HepG2 (cell line): Measurements from ENCODE around the gene ZFR. TPM values are rescaled to one million over a fixed set of nuclear protein-coding genes. Genes with fewer than 3 reads are reported as not detected.

Source experiments
- ATAC-seq: fragments of 200-7000 bp; cut with Tn5 transposase; 3 replicates; pipeline ENCODE4 v1.9.1; 2020; ENCODE audit warnings: mild to moderate bottlenecking, moderate library complexity
- BruUV-seq: library from RNA; stranded (reverse); fragments of 400-500 nt; replicated peaks from 2 replicates; lab custom pipeline; 2021; lab: Mats Ljungman, UMichigan
- CTCF ChIA-PET: fragments of 300-600 bp; formaldehyde crosslinking; extraction: SDS; loops from one replicate; lab custom pipeline; 2021; ENCODE audit warnings: low total read pairs, inconsistent platforms, low intra/inter-chr PET ratio; lab: Yijun Ruan, JAX
- POLR2A ChIA-PET: fragments of 350-600 bp; sonication (Branson Sonifier 250); formaldehyde crosslinking; loops from one replicate; lab custom pipeline; 2020; ENCODE audit warnings: antibody characterized with exemption, inconsistent platforms; lab: Yijun Ruan, JAX
- DNase-seq: peaks from one replicate; pipeline ENCODE4 v3.0.0-alpha.2; 2015; ENCODE audit warnings: low spot score
- FAIRE-seq: peaks from 3 replicates; lab custom pipeline; 2011; peaks lifted over from hg19 to GRCh38; lab: Jason Lieb, UNC
- H2AFZ ChIP-seq: one replicate; pipeline ENCODE4 v1.6.1; 2011; ENCODE audit warnings: low read length, inconsistent platforms
- H3K27ac ChIP-seq: fragments of 300-600 bp; 3 replicates; pipeline ENCODE4 v1.8.0; 2011; ENCODE audit warnings: mixed run types, mild to moderate bottlenecking, mixed read lengths, low read length, inconsistent platforms; ENCODE audit not compliant: insufficient read depth; ENCODE audit errors: extremely low read length
- H3K27me3 ChIP-seq, 2 experiments: fragments of 200-600 bp in 1 of 2; 2 replicates in 1 of 2; 3 replicates in 1 of 2; pipeline versions ENCODE4 v1.6.0 to v1.8.0; 2011; ENCODE audit warnings: low read length in 2 of 2, mild to moderate bottlenecking in 2 of 2, moderate library complexity in 2 of 2, inconsistent platforms in 1 of 2; ENCODE audit not compliant: insufficient read depth in 2 of 2, control insufficient read depth in 1 of 2
- H3K36me3 ChIP-seq, 2 experiments: fragments of 200-600 bp in 1 of 2; replicated peaks in 1 of 2; 2 replicates in 1 of 2; 3 replicates in 1 of 2; pipeline versions ENCODE4 v1.5.1 to v1.8.0; 2011; ENCODE audit warnings: low read length in 2 of 2, inconsistent platforms in 1 of 2; ENCODE audit not compliant: insufficient read depth in 2 of 2, control insufficient read depth in 1 of 2
- H3K4me1 ChIP-seq: 2 replicates; pipeline ENCODE4 v1.5.1; 2012; ENCODE audit warnings: low read length, inconsistent platforms; ENCODE audit not compliant: insufficient read depth
- H3K4me2 ChIP-seq: 2 replicates; pipeline ENCODE4 v1.6.0; 2011; ENCODE audit warnings: low read depth, low read length, inconsistent platforms
- H3K4me3 ChIP-seq, 3 experiments: fragments of 200-600 bp in 1 of 3; sonication (generic), shearing (Covaris generic) in 1 of 3; replicated peaks in 1 of 3; 2 replicates each; pipeline ENCODE4 v1.5.1; 2011 to 2016; ENCODE audit warnings: low read length in 3 of 3, inconsistent platforms in 2 of 3, low read depth in 2 of 3, mild to moderate bottlenecking in 2 of 3, control low read depth in 1 of 3, mixed read lengths in 1 of 3; ENCODE audit not compliant: insufficient read depth in 1 of 3
- H3K79me2 ChIP-seq: one replicate; pipeline ENCODE4 v1.6.1; 2011; ENCODE audit warnings: low read length, inconsistent platforms; ENCODE audit not compliant: insufficient read depth
- H3K9ac ChIP-seq: 2 replicates; pipeline ENCODE4 v1.6.0; 2011; ENCODE audit warnings: mild to moderate bottlenecking, low read depth, low read length, inconsistent platforms; ENCODE audit not compliant: insufficient read depth
- H3K9me3 ChIP-seq: 2 replicates; pipeline ENCODE4 v1.5.1; 2012; ENCODE audit warnings: mild to moderate bottlenecking, low read length
- H4K20me1 ChIP-seq: 2 replicates; pipeline ENCODE4 v1.6.0; 2011; ENCODE audit warnings: inconsistent platforms, mild to moderate bottlenecking, low read length, moderate library complexity; ENCODE audit not compliant: insufficient read depth
- ASH2L ChIP-seq: fragments of 300-600, 200-600 bp; sonication (generic); IDR thresholded peaks from 2 replicates; pipeline ENCODE4 v1.7.0; 2017; ENCODE audit warnings: low read depth, mild to moderate bottlenecking, moderate library complexity, mixed read lengths, low read length; ENCODE audit not compliant: insufficient read length
- ISL2 ChIP-seq: sonication (generic); formaldehyde crosslinking; IDR thresholded peaks from 2 replicates; pipeline ENCODE4 v1.5.0; 2020; ENCODE audit warnings: missing genetic modification reagents
- KDM5A ChIP-seq: fragments of 200-600 bp; sonication (generic); IDR thresholded peaks from 2 replicates; pipeline ENCODE4 v1.7.0; 2018; ENCODE audit warnings: antibody characterized with exemption, mild to moderate bottlenecking, low read length, borderline replicate concordance
- KLF6 ChIP-seq: IDR thresholded peaks from 2 replicates; pipeline ENCODE4 v1.8.0; 2016; ENCODE audit warnings: missing biosample characterization, missing genetic modification reagents
- NRL ChIP-seq: sonication (generic); formaldehyde crosslinking; IDR thresholded peaks from 2 replicates; pipeline ENCODE4 v1.5.0; 2020; ENCODE audit warnings: missing genetic modification reagents, mild to moderate bottlenecking, moderate library complexity, borderline replicate concordance
- PCBP1 ChIP-seq: fragments of 200-400 bp; formaldehyde crosslinking; IDR thresholded peaks from 2 replicates; pipeline ENCODE4 v1.6.1; 2017; ENCODE audit warnings: mild to moderate bottlenecking, low read depth, low read length, borderline replicate concordance
- POLR2A ChIP-seq, 2 experiments: IDR thresholded peaks; 2 replicates each; pipeline ENCODE4 v1.6.1; 2011; ENCODE audit warnings: low read depth in 2 of 2, low read length in 2 of 2, mild to moderate bottlenecking in 1 of 2, moderate library complexity in 1 of 2; ENCODE audit not compliant: insufficient read depth in 1 of 2
- PPARG ChIP-seq: conservative IDR thresholded peaks from 2 replicates; pipeline ENCODE4 v1.6.1; 2016; ENCODE audit warnings: missing biosample characterization, missing genetic modification reagents
- ZNF674 ChIP-seq: sonication (generic); formaldehyde crosslinking; IDR thresholded peaks from 2 replicates; pipeline ENCODE4 v1.5.0; 2020; ENCODE audit warnings: low read depth, mild to moderate bottlenecking, missing genetic modification reagents
- ZNF724P ChIP-seq: sonication (generic); formaldehyde crosslinking; IDR thresholded peaks from 2 replicates; pipeline ENCODE4 v1.8.0; 2022; ENCODE audit warnings: missing genetic modification reagents, borderline replicate concordance
- ZZZ3 ChIP-seq: sonication (generic); formaldehyde crosslinking; IDR thresholded peaks from 2 replicates; pipeline ENCODE4 v1.4.0; 2020; ENCODE audit warnings: missing genetic modification reagents, mild to moderate bottlenecking, borderline replicate concordance
- WGBS: methylation state at CpG from one replicate; pipeline ENCODE4 v1.1.6; 2017; ENCODE audit warnings: low lambda C conversion rate; 5-methylcytosine and 5-hydroxymethylcytosine counted together
- in situ Hi-C: cut with HindIII; loops from 2 replicates; pipeline ENCODE4 v1.10.0; 2017; ENCODE audit warnings: low pct_unique_long_range_greater_than_20kb; ENCODE audit not compliant: extremely low pct_ligation_motif_present
- intact Hi-C: fragments of 100-400 bp; cut with micrococcal nuclease; formaldehyde crosslinking; loops from one replicate; pipeline ENCODE4 v1.10.0; 2022; ENCODE audit not compliant: unreplicated experiment
- polyA plus RNA-seq, 8 experiments: library from polyadenylated mRNA; depleted of rRNA in 3 of 8; stranded (reverse) in 7 of 8; unstranded in 1 of 8; fragments of >200 nt; fragmentation: Illumina TruSeq in 4 of 8; extraction: Trizol in 4 of 8; gene quantifications; 2 replicates each; pipeline versions ENCODE4 v1.2.1 to v1.2.3, GENCODE V29; 2011 to 2016; ENCODE audit warnings: low read depth in 4 of 8, missing spikeins in 1 of 8, mixed read lengths in 1 of 8; ENCODE audit not compliant: insufficient read depth in 1 of 8
- total RNA-seq, 5 experiments: library from RNA; depleted of rRNA; stranded (reverse); fragments of >200 nt; fragmentation: Illumina TruSeq; extraction: Trizol; gene quantifications; 2 replicates each; pipeline ENCODE4 v1.2.3, GENCODE V29; 2016; ENCODE audit warnings: low read depth in 1 of 5
- TF ChIP-seq, protein P1 (sequence below): sonication (generic); formaldehyde crosslinking; IDR thresholded peaks from 2 replicates; pipeline ENCODE4 v1.5.1; 2020; ENCODE audit warnings: mild to moderate bottlenecking, missing genetic modification reagents, moderate library complexity
- TF ChIP-seq, protein P2 (sequence below): sonication (generic); formaldehyde crosslinking; IDR thresholded peaks from 2 replicates; pipeline ENCODE4 v1.4.0; 2020; ENCODE audit warnings: missing genetic modification reagents, borderline replicate concordance

Gene ZFR
- total and polyA plus RNA-seq, 2 of the 13 experiments (the other 11 are each of a cell fraction or from before 2014, with no cell fraction given): 89.0 to 92.8 TPM

- TF ChIP-seq, protein P1, sequence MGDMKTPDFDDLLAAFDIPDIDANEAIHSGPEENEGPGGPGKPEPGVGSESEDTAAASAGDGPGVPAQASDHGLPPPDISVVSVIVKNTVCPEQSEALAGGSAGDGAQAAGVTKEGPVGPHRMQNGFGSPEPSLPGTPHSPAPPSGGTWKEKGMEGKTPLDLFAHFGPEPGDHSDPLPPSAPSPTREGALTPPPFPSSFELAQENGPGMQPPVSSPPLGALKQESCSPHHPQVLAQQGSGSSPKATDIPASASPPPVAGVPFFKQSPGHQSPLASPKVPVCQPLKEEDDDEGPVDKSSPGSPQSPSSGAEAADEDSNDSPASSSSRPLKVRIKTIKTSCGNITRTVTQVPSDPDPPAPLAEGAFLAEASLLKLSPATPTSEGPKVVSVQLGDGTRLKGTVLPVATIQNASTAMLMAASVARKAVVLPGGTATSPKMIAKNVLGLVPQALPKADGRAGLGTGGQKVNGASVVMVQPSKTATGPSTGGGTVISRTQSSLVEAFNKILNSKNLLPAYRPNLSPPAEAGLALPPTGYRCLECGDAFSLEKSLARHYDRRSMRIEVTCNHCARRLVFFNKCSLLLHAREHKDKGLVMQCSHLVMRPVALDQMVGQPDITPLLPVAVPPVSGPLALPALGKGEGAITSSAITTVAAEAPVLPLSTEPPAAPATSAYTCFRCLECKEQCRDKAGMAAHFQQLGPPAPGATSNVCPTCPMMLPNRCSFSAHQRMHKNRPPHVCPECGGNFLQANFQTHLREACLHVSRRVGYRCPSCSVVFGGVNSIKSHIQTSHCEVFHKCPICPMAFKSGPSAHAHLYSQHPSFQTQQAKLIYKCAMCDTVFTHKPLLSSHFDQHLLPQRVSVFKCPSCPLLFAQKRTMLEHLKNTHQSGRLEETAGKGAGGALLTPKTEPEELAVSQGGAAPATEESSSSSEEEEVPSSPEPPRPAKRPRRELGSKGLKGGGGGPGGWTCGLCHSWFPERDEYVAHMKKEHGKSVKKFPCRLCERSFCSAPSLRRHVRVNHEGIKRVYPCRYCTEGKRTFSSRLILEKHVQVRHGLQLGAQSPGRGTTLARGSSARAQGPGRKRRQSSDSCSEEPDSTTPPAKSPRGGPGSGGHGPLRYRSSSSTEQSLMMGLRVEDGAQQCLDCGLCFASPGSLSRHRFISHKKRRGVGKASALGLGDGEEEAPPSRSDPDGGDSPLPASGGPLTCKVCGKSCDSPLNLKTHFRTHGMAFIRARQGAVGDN (CRISPR knock-in tag): peak; percentile 66
- no peak for TF ChIP-seq KDM5A
Measured at GRCh38 chr5:32312595-32313332, 131.8 kb downstream of the ZFR start, which contains the start of gene MTMR12 (continued).

- Histone ChIP-seq H3K4me1 (peaks cover 79% of the 10 kb centered on the region), H4K20me1 (peaks cover 17% of the 10 kb centered on the region; the same call in 1 of the 2 replicates), H3K79me2 (peaks cover 53% of the 10 kb centered on the region), H3K4me2 (peak overlapping the region; percentile 95), H3K9ac (peak overlapping the region; percentile 95), H3K36me3 (peaks cover 1 to 8% of the 10 kb centered on the region in 2 experiments; a peak in 1 of 5 replicates), H3K27ac (peak overlapping the region; percentile 81), H3K4me3 (peak overlapping the region; percentile 84 to 95 (median 92)), H2AFZ (no peak overlapping the region), H3K9me3 (no peaks in the 10 kb centered on the region), H3K27me3 (no peaks in the 10 kb centered on the region)
- ATAC-seq: peak; percentile 34
- 0% methylated on average over 6 of the region's 34 CpGs for WGBS
- CTCF ChIA-PET: no interaction called here
- no TSS peak for BruUV-seq
- POLR2A ChIA-PET: interaction anchor here (1.0 to 3.7 kb wide), 3 partner anchors 12 to 78 kb away, joined by 3 to 32 read pairs (median 7); no protein-coding TSS in a partner anchor
- intact Hi-C loops (loop anchor here (2.0 to 5.0 kb wide), 4 partner anchors 40 to 260 kb away; partner anchors contain the start of gene GOLPH3), in situ Hi-C loops (no loop called here)
- FAIRE-seq: no peak
- DNase-seq: no peak
- TF ChIP-seq KLF6 (CRISPR knock-in tag) (0 out of 2 replicates have a peak, but pooled peaks have one; percentile 4), NRL (0 out of 2 replicates have a peak, but pooled peaks have one; percentile 36), ZNF724P (CRISPR knock-in tag) (no peak), ASH2L (peak; percentile 2), PPARG (CRISPR knock-in tag) (0 out of 2 replicates have a peak, but pooled peaks have one; percentile 2), PCBP1 (0 out of 2 replicates have a peak, but pooled peaks have one; percentile 41), ZNF674 (CRISPR knock-in tag) (0 out of 2 replicates have a peak, but pooled peaks have one; percentile 15), ZZZ3 (CRISPR knock-in tag) (0 out of 2 replicates have a peak, but pooled peaks have one; percentile 6), ISL2 (CRISPR knock-in tag) (no peak), POLR2A (IDR thresholded peaks at IDR 0.05; ENCODE audit: insufficient read depth in 1 of 2, low read depth in 2 of 2, low read length in 2 of 2) (0 out of 4 replicates have a peak, but pooled peaks of 1 of the 2 experiments have one; percentile 38)
- TF ChIP-seq, protein P2, sequence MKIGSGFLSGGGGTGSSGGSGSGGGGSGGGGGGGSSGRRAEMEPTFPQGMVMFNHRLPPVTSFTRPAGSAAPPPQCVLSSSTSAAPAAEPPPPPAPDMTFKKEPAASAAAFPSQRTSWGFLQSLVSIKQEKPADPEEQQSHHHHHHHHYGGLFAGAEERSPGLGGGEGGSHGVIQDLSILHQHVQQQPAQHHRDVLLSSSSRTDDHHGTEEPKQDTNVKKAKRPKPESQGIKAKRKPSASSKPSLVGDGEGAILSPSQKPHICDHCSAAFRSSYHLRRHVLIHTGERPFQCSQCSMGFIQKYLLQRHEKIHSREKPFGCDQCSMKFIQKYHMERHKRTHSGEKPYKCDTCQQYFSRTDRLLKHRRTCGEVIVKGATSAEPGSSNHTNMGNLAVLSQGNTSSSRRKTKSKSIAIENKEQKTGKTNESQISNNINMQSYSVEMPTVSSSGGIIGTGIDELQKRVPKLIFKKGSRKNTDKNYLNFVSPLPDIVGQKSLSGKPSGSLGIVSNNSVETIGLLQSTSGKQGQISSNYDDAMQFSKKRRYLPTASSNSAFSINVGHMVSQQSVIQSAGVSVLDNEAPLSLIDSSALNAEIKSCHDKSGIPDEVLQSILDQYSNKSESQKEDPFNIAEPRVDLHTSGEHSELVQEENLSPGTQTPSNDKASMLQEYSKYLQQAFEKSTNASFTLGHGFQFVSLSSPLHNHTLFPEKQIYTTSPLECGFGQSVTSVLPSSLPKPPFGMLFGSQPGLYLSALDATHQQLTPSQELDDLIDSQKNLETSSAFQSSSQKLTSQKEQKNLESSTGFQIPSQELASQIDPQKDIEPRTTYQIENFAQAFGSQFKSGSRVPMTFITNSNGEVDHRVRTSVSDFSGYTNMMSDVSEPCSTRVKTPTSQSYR (CRISPR knock-in tag): 0 out of 2 replicates have a peak, but pooled peaks have one; percentile 1
Measured at GRCh38 chr5:32312197-32312594, 132.3 kb downstream of the ZFR start.
